Vagina (tissue), 2 donors: ENCODE measurements around the gene OMP.

ENCODE experiments used
- POLR2AphosphoS5 ChIP-seq, 2 donors: sonication (generic); formaldehyde crosslinking; IDR thresholded peaks; one replicate each; pipeline ENCODE4 v1.9.0; 2017; ENCODE audit warnings: antibody characterized with exemption in 2 of 2, mild to moderate bottlenecking in 2 of 2, low read depth in 1 of 2; ENCODE audit not compliant: insufficient read depth in 1 of 2
- TF ChIP-seq, protein P1 (sequence below), 3 experiments: fragments of 450-650 bp in 2 of 3; fragments of 200-600 bp in 1 of 3; sonication (generic) in 1 of 3; IDR thresholded peaks; one replicate each; pipeline ENCODE4 v1.5.1; 2017 to 2019; ENCODE audit warnings: antibody characterized with exemption in 3 of 3, mild to moderate bottlenecking in 2 of 3, moderate library complexity in 2 of 3

GRCh38 chr11:77080643-77081210, 21.9 kb upstream of the OMP start:
- TF ChIP-seq, protein P1, sequence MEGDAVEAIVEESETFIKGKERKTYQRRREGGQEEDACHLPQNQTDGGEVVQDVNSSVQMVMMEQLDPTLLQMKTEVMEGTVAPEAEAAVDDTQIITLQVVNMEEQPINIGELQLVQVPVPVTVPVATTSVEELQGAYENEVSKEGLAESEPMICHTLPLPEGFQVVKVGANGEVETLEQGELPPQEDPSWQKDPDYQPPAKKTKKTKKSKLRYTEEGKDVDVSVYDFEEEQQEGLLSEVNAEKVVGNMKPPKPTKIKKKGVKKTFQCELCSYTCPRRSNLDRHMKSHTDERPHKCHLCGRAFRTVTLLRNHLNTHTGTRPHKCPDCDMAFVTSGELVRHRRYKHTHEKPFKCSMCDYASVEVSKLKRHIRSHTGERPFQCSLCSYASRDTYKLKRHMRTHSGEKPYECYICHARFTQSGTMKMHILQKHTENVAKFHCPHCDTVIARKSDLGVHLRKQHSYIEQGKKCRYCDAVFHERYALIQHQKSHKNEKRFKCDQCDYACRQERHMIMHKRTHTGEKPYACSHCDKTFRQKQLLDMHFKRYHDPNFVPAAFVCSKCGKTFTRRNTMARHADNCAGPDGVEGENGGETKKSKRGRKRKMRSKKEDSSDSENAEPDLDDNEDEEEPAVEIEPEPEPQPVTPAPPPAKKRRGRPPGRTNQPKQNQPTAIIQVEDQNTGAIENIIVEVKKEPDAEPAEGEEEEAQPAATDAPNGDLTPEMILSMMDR (IDR thresholded peaks at IDR 0.05) = no peak
- no peak for TF ChIP-seq POLR2AphosphoS5 (IDR thresholded peaks at IDR 0.05; ENCODE audit: insufficient read depth in 1 of 2, low read depth in 1 of 2)
